ENCODE measurements around the gene RTN4R. TPM values are rescaled to one million over a fixed set of nuclear protein-coding genes. Genes with fewer than 3 reads are reported as not detected.
A peak's percentile ranks its signal among the peaks of the same experiment; 100 is the strongest.

RTN4R gene
- total RNA-seq, 1 donor from 2014 or later: 38.3 TPM

DNA sequence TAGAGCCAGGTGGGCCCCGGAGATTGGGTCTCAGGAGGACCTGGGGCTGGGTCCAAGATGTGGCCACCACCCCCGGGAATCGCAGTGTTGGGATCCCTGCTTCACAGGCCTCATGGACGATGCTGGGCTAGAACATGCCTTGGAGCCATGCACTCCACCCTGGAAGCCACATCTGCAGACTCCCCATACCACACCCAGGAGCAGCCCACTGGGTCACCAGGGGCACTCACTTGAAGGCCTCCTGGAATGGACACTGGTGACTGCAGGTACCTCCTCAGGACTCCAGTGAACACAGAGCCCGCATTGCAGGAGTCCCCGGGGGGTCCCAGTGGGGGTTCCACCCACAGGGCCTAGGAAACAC is 25.0 kb downstream of the RTN4R start:
- no peaks in the 10 kb centered on the region for H3K36me3 Mint-ChIP-seq (ENCODE audit: unreplicated experiment)
- H3K4me1 Mint-ChIP-seq (ENCODE audit: low read depth, unreplicated experiment): peaks cover 30% of the 10 kb centered on the region
- no peak overlapping the region for H3K27ac Mint-ChIP-seq (ENCODE audit: unreplicated experiment)
- H3K27me3 Mint-ChIP-seq (ENCODE audit: unreplicated experiment): peaks cover 10% of the 10 kb centered on the region
- DNase-seq: no peak
- peaks cover 7% of the 10 kb centered on the region for H3K9me3 Mint-ChIP-seq (ENCODE audit: unreplicated experiment)
- TF ChIP-seq, protein P1, sequence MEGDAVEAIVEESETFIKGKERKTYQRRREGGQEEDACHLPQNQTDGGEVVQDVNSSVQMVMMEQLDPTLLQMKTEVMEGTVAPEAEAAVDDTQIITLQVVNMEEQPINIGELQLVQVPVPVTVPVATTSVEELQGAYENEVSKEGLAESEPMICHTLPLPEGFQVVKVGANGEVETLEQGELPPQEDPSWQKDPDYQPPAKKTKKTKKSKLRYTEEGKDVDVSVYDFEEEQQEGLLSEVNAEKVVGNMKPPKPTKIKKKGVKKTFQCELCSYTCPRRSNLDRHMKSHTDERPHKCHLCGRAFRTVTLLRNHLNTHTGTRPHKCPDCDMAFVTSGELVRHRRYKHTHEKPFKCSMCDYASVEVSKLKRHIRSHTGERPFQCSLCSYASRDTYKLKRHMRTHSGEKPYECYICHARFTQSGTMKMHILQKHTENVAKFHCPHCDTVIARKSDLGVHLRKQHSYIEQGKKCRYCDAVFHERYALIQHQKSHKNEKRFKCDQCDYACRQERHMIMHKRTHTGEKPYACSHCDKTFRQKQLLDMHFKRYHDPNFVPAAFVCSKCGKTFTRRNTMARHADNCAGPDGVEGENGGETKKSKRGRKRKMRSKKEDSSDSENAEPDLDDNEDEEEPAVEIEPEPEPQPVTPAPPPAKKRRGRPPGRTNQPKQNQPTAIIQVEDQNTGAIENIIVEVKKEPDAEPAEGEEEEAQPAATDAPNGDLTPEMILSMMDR (IDR thresholded peaks at IDR 0.05; ENCODE audit: partially characterized antibody, unreplicated experiment): no peak
- peak overlapping the region; percentile 25 for H3K4me3 Mint-ChIP-seq (ENCODE audit: unreplicated experiment)

DNA sequence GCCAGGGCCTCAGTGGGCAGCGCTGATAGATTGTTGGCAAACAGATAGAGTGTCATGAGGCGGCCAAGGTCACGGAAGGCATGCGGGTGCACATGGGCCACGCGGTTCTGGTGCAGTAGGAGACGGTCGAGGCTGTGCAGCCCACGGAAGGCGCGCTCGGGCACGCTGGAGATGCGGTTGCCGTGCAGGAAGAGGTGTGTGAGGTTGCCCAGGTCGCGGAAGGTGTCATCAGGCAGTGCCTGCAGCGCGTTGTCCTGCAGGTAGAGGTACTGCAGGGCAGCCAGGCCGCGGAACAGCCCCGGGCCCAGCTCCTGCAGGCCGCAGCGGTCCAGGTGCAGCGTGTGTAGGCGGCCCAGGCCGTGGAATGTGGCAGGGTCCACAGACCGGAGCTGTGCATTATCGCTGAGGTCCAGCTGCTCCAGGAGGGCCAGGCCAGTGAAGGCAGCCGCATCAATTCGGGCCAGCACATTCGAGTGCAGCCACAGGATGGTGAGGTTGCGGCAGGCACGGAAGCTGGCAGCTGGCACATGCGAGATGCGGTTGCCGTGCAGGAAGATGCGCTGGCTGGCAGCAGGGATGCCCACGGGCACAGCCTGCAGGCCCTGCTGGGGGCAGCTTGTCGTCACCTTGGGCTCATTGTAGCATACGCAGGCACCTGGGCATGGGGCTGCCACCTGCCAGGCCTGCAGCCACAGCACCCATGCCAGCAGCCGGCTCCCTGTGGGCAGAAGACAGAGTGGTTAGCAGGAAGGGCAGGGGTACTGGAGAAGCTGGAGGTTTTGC is 25.5 kb downstream of the RTN4R start:
- TF ChIP-seq, protein P1 (IDR thresholded peaks at IDR 0.05; ENCODE audit: partially characterized antibody, unreplicated experiment): no peak
- H3K4me3 Mint-ChIP-seq (ENCODE audit: unreplicated experiment): no peak overlapping the region
- H3K4me1 Mint-ChIP-seq (ENCODE audit: low read depth, unreplicated experiment): peaks cover 30% of the 10 kb centered on the region
- H3K27me3 Mint-ChIP-seq (ENCODE audit: unreplicated experiment): peaks cover 10% of the 10 kb centered on the region
- H3K27ac Mint-ChIP-seq (ENCODE audit: unreplicated experiment): no peak overlapping the region
- no peaks in the 10 kb centered on the region for H3K36me3 Mint-ChIP-seq (ENCODE audit: unreplicated experiment)
- H3K9me3 Mint-ChIP-seq (ENCODE audit: unreplicated experiment): peaks cover 7% of the 10 kb centered on the region
- DNase-seq: no peak

DNA sequence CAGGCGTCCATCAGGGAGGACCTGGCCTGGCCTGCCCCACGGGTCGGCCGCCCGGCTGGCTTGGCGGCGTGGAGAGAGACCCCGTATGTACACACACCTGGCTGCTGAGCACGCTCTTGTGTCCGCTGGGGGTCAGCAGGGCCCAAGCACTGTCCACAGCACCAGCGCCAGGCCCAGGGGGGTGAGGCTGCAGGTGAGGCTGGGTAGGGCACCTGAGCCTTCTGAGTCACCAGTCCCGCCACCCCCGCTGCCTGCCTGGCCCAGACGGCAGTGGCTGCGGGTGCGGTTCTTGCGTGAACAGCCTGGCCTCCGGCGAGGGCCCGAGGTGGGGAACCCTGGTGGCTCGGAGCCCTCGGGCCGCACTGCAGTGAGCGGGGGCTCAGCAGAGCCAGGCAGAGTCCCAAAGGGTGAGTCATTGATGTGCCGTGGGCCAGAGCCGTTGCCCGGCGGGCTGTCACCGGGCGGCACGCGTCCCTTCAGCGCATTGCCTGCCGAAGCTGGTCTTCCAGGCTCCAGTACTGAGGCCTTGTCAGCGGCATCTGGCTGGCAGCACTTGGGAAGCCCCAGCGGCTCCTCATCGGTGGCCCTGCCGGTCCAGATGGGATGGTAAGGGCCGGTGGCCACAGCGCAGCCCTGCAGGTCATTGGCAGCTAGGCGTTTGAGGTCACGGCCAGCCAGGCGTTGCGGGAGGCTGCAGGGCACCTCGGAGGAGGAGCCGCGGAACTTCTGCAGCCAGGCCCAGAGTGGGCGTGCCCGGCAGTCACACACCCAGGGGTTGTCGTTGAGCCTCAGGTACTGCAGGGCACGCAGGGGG is 26.3 kb downstream of the RTN4R start:
- Mint-ChIP-seq H3K27me3 (ENCODE audit: unreplicated experiment) (peaks cover 11% of the 10 kb centered on the region), H3K9me3 (ENCODE audit: unreplicated experiment) (peaks cover 7% of the 10 kb centered on the region), H3K4me1 (ENCODE audit: low read depth, unreplicated experiment) (peaks cover 27% of the 10 kb centered on the region), H3K4me3 (ENCODE audit: unreplicated experiment) (no peak overlapping the region), H3K27ac (ENCODE audit: unreplicated experiment) (no peak overlapping the region), H3K36me3 (ENCODE audit: unreplicated experiment) (no peaks in the 10 kb centered on the region)
- TF ChIP-seq, protein P1 (IDR thresholded peaks at IDR 0.05; ENCODE audit: partially characterized antibody, unreplicated experiment): no peak
- DNase-seq: no peak

DNA sequence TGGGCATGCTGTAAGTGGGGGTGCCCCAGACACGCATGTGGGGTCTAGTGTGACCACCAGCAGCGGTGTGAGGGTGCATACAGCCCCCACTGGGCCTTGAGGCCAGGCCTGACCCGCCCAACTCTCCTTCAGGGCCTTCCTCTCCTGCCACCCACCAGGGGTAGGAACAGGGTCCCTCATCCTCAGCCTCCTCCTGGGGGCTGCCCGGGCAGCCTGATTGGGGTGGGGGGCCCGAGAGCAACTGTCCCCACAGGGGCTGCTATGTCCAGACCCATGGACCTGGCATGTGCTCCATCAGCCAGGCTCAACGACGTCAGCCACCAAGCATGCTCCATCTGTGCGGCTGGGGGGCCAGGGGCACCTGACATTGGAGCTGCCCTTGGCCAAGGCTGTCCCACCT is 27.2 kb downstream of the RTN4R start:
- Mint-ChIP-seq H3K27ac (ENCODE audit: unreplicated experiment) (peak overlapping the region; percentile 82), H3K36me3 (ENCODE audit: unreplicated experiment) (no peaks in the 10 kb centered on the region), H3K4me3 (ENCODE audit: unreplicated experiment) (peak overlapping the region; percentile 30), H3K27me3 (ENCODE audit: unreplicated experiment) (peaks cover 11% of the 10 kb centered on the region), H3K4me1 (ENCODE audit: low read depth, unreplicated experiment) (peaks cover 27% of the 10 kb centered on the region), H3K9me3 (ENCODE audit: unreplicated experiment) (peaks cover 7% of the 10 kb centered on the region)
- TF ChIP-seq, protein P1 (IDR thresholded peaks at IDR 0.05; ENCODE audit: partially characterized antibody, unreplicated experiment): no peak
- DNase-seq: no peak

DNA sequence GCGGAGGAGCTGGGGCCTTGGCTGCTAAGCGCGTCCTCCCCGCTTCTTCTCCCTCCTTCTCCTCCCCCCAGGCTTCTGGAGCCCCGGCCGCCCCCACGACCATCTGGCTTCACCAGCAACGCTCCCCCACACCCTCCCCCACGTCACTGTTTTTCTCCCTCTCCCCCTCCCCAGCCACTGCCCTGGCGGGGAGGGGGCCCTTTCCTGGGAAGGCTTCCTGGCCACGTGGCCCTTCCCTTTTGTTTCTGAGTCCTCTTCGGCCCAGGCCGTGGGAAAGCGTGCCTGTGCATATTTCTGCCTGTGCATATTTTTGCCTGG is 27.7 kb downstream of the RTN4R start:
- TF ChIP-seq, protein P1 (IDR thresholded peaks at IDR 0.05; ENCODE audit: partially characterized antibody, unreplicated experiment): no peak
- Mint-ChIP-seq H3K9me3 (ENCODE audit: unreplicated experiment) (peaks cover 3% of the 10 kb centered on the region), H3K36me3 (ENCODE audit: unreplicated experiment) (no peaks in the 10 kb centered on the region), H3K4me1 (ENCODE audit: low read depth, unreplicated experiment) (peaks cover 25% of the 10 kb centered on the region), H3K27me3 (ENCODE audit: unreplicated experiment) (peaks cover 9% of the 10 kb centered on the region), H3K4me3 (ENCODE audit: unreplicated experiment) (peak overlapping the region; percentile 30), H3K27ac (ENCODE audit: unreplicated experiment) (peak overlapping the region; percentile 82)
- peak; percentile 72 for DNase-seq
